ENCODE data around the gene FOXP1.

- TF ChIP-seq POLR2AphosphoS5 (IDR thresholded peaks at IDR 0.05; ENCODE audit: low read depth, low read length), result no peak
- TF ChIP-seq REST (IDR thresholded peaks at IDR 0.05; ENCODE audit: insufficient read depth in 1 of 2, low read depth in 2 of 2, low read length in 1 of 2), result no peak
- no peak for TF ChIP-seq CTCF (IDR thresholded peaks at IDR 0.05)
- no peak for TF ChIP-seq SIN3A (IDR thresholded peaks at IDR 0.05; ENCODE audit: borderline replicate concordance, insufficient read depth, low read depth, low read length)
These were observed 418.6 kb downstream of the FOXP1 start for GRCh38 chr3:71164881-71165280.

Data from Panc1 (cell line).